K562 (cell line): ENCODE results near the gene C1QTNF6. TPM values are rescaled to one million over a fixed set of nuclear protein-coding genes. Genes with fewer than 3 reads are reported as not detected.

ENCODE experiments used
- HNRNPK ChIP-seq: fragments of 200-400 bp; formaldehyde crosslinking; IDR thresholded peaks from one replicate; pipeline ENCODE4 v1.6.1; 2018; ENCODE audit warnings: mild to moderate bottlenecking, low read depth, low read length; ENCODE audit not compliant: poor library complexity, severe bottlenecking
- NFE2 ChIP-seq: IDR thresholded peaks from 2 replicates; pipeline ENCODE4 v1.6.1; 2014; ENCODE audit warnings: antibody characterized with exemption, low read depth
- NRF1 ChIP-seq, 2 experiments: fragments of 450-650 bp; IDR thresholded peaks in 1 of 2; conservative IDR thresholded peaks in 1 of 2; 2 replicates each; pipeline ENCODE4 v1.6.1; 2014; ENCODE audit warnings: mild to moderate bottlenecking in 2 of 2
- ZNF263 ChIP-seq: sonication (generic); formaldehyde crosslinking; IDR thresholded peaks from 2 replicates; pipeline ENCODE4 v1.8.0; 2022; ENCODE audit warnings: mild to moderate bottlenecking, missing genetic modification reagents, borderline replicate concordance
- ZNF696 ChIP-seq: fragments of 250-450 bp; sonication (Bioruptor Pico); conservative IDR thresholded peaks from 2 replicates; pipeline ENCODE4 v1.4.0; 2020; ENCODE audit warnings: mild to moderate bottlenecking, moderate library complexity
- polyA plus RNA-seq, 8 experiments: library from polyadenylated mRNA; depleted of rRNA in 4 of 8; stranded (reverse) in 5 of 8; unstranded in 3 of 8; fragments of >200 nt; fragmentation: Nextera tagmentation in 2 of 8; fragmentation: Illumina TruSeq in 1 of 8; extraction: Ambion mirVana in 2 of 8; extraction: Trizol in 1 of 8; gene quantifications; 2 replicates each; pipeline versions ENCODE4 v1.2.1 to v1.2.3, GENCODE V29; 2011 to 2014; ENCODE audit warnings: inconsistent platforms in 1 of 8, missing spikeins in 1 of 8
- total RNA-seq, 7 experiments: library from RNA; depleted of rRNA in 6 of 7; stranded (reverse); fragments of >200 nt in 6 of 7; fragmentation: Illumina TruSeq in 2 of 7; extraction: Trizol in 2 of 7; gene quantifications; 2 replicates each; pipeline versions ENCODE4 v1.2.1 to v1.2.3, GENCODE V29; 2011 to 2021; ENCODE audit warnings: low replicate concordance in 1 of 7
- TF ChIP-seq, protein P1 (sequence below): sonication (generic); formaldehyde crosslinking; IDR thresholded peaks from 2 replicates; pipeline ENCODE4 v1.8.0; 2023; ENCODE audit warnings: mild to moderate bottlenecking, missing genetic modification reagents
- TF ChIP-seq, protein P2 (sequence below): fragments of 450-650 bp; IDR thresholded peaks from 2 replicates; pipeline ENCODE4 v1.6.1; 2016; ENCODE audit warnings: mild to moderate bottlenecking, moderate library complexity
- TF ChIP-seq, protein P3 (sequence below): fragments of 250-450 bp; sonication (Bioruptor Pico); IDR thresholded peaks from 2 replicates; pipeline ENCODE4 v1.5.0; 2020; ENCODE audit warnings: mild to moderate bottlenecking
- TF ChIP-seq, protein P4 (sequence below), 2 experiments: IDR thresholded peaks; 2 replicates each; pipeline ENCODE4 v1.6.1; 2011; ENCODE audit warnings: borderline replicate concordance in 1 of 2, control low read depth in 1 of 2, low read depth in 1 of 2, low read length in 1 of 2, mild to moderate bottlenecking in 1 of 2, mixed read lengths in 1 of 2, moderate library complexity in 1 of 2; ENCODE audit not compliant: insufficient read depth in 1 of 2, insufficient read length in 1 of 2, poor library complexity in 1 of 2, severe bottlenecking in 1 of 2; ENCODE audit errors: extremely low read depth in 1 of 2

The C1QTNF6 gene
- total and polyA plus RNA-seq, 9 of the 15 experiments (the other 6 are each of a cell fraction or from before 2014, with no cell fraction given), result 0.18 to 0.92 (median 0.55) TPM

DNA sequence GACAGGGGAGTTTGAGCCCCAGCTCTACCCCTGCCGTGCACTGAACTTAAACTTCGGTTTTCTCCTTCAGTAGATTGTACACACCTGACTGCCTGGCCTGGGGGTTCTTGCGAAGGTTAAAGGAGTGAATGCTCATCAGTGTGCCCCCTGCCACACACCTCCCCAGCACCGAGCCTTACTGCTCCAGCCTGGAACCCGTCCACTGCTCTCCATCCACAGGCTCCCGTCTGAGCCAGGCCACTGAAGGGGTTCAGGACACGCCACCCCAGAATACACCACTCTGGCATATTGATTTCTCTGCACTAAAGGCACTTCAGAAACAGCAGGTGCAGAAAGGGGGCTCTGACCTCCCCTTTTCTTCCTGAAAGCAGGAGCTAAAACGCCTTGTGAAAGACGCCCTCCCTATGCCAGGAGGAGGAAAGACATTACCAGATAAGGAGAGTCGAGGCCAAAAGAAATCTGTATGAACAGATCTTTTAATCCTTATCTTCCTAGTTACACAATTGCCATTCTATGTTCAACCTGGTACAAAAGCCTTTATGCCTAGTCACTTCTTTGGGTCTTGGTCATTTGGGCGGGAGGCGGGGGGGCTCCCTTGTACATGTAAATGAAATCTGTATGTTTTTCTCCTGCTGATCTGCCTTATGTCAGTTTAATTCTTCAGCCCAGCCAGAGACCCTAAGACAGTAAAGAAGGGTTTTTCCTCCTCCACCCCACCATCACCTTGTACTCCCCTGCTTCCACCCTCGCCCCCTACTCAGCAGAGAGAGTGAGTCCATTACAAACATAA is 26.1 kb upstream of the C1QTNF6 start (continued):
- TF ChIP-seq HNRNPK (no peak), NRF1 (conservative IDR thresholded peaks at IDR 0.05 in 1 of 2, IDR thresholded peaks at IDR 0.05 in 1 of 2) (no peak), NFE2 (0 out of 2 replicates have a peak, but pooled peaks have one; percentile 8), ZNF696 (CRISPR knock-in tag) (no peak), ZNF263 (CRISPR knock-in tag) (no peak)
- TF ChIP-seq, protein P1, sequence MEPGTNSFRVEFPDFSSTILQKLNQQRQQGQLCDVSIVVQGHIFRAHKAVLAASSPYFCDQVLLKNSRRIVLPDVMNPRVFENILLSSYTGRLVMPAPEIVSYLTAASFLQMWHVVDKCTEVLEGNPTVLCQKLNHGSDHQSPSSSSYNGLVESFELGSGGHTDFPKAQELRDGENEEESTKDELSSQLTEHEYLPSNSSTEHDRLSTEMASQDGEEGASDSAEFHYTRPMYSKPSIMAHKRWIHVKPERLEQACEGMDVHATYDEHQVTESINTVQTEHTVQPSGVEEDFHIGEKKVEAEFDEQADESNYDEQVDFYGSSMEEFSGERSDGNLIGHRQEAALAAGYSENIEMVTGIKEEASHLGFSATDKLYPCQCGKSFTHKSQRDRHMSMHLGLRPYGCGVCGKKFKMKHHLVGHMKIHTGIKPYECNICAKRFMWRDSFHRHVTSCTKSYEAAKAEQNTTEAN (CRISPR knock-in tag), result no peak
- TF ChIP-seq, protein P2, sequence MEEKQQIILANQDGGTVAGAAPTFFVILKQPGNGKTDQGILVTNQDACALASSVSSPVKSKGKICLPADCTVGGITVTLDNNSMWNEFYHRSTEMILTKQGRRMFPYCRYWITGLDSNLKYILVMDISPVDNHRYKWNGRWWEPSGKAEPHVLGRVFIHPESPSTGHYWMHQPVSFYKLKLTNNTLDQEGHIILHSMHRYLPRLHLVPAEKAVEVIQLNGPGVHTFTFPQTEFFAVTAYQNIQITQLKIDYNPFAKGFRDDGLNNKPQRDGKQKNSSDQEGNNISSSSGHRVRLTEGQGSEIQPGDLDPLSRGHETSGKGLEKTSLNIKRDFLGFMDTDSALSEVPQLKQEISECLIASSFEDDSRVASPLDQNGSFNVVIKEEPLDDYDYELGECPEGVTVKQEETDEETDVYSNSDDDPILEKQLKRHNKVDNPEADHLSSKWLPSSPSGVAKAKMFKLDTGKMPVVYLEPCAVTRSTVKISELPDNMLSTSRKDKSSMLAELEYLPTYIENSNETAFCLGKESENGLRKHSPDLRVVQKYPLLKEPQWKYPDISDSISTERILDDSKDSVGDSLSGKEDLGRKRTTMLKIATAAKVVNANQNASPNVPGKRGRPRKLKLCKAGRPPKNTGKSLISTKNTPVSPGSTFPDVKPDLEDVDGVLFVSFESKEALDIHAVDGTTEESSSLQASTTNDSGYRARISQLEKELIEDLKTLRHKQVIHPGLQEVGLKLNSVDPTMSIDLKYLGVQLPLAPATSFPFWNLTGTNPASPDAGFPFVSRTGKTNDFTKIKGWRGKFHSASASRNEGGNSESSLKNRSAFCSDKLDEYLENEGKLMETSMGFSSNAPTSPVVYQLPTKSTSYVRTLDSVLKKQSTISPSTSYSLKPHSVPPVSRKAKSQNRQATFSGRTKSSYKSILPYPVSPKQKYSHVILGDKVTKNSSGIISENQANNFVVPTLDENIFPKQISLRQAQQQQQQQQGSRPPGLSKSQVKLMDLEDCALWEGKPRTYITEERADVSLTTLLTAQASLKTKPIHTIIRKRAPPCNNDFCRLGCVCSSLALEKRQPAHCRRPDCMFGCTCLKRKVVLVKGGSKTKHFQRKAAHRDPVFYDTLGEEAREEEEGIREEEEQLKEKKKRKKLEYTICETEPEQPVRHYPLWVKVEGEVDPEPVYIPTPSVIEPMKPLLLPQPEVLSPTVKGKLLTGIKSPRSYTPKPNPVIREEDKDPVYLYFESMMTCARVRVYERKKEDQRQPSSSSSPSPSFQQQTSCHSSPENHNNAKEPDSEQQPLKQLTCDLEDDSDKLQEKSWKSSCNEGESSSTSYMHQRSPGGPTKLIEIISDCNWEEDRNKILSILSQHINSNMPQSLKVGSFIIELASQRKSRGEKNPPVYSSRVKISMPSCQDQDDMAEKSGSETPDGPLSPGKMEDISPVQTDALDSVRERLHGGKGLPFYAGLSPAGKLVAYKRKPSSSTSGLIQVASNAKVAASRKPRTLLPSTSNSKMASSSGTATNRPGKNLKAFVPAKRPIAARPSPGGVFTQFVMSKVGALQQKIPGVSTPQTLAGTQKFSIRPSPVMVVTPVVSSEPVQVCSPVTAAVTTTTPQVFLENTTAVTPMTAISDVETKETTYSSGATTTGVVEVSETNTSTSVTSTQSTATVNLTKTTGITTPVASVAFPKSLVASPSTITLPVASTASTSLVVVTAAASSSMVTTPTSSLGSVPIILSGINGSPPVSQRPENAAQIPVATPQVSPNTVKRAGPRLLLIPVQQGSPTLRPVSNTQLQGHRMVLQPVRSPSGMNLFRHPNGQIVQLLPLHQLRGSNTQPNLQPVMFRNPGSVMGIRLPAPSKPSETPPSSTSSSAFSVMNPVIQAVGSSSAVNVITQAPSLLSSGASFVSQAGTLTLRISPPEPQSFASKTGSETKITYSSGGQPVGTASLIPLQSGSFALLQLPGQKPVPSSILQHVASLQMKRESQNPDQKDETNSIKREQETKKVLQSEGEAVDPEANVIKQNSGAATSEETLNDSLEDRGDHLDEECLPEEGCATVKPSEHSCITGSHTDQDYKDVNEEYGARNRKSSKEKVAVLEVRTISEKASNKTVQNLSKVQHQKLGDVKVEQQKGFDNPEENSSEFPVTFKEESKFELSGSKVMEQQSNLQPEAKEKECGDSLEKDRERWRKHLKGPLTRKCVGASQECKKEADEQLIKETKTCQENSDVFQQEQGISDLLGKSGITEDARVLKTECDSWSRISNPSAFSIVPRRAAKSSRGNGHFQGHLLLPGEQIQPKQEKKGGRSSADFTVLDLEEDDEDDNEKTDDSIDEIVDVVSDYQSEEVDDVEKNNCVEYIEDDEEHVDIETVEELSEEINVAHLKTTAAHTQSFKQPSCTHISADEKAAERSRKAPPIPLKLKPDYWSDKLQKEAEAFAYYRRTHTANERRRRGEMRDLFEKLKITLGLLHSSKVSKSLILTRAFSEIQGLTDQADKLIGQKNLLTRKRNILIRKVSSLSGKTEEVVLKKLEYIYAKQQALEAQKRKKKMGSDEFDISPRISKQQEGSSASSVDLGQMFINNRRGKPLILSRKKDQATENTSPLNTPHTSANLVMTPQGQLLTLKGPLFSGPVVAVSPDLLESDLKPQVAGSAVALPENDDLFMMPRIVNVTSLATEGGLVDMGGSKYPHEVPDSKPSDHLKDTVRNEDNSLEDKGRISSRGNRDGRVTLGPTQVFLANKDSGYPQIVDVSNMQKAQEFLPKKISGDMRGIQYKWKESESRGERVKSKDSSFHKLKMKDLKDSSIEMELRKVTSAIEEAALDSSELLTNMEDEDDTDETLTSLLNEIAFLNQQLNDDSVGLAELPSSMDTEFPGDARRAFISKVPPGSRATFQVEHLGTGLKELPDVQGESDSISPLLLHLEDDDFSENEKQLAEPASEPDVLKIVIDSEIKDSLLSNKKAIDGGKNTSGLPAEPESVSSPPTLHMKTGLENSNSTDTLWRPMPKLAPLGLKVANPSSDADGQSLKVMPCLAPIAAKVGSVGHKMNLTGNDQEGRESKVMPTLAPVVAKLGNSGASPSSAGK, result no peak
- TF ChIP-seq, protein P3, sequence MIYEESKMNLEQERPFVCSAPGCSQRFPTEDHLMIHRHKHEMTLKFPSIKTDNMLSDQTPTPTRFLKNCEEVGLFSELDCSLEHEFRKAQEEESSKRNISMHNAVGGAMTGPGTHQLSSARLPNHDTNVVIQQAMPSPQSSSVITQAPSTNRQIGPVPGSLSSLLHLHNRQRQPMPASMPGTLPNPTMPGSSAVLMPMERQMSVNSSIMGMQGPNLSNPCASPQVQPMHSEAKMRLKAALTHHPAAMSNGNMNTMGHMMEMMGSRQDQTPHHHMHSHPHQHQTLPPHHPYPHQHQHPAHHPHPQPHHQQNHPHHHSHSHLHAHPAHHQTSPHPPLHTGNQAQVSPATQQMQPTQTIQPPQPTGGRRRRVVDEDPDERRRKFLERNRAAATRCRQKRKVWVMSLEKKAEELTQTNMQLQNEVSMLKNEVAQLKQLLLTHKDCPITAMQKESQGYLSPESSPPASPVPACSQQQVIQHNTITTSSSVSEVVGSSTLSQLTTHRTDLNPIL (CRISPR knock-in tag), result no peak
- TF ChIP-seq, protein P4, sequence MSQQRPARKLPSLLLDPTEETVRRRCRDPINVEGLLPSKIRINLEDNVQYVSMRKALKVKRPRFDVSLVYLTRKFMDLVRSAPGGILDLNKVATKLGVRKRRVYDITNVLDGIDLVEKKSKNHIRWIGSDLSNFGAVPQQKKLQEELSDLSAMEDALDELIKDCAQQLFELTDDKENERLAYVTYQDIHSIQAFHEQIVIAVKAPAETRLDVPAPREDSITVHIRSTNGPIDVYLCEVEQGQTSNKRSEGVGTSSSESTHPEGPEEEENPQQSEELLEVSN (IDR thresholded peaks at IDR 0.05; ENCODE audit: borderline replicate concordance in 1 of 2, extremely low read depth in 1 of 2, insufficient read depth in 1 of 2, insufficient read length in 1 of 2, low read depth in 1 of 2, low read length in 1 of 2, poor library complexity in 1 of 2, severe bottlenecking in 1 of 2), result no peak
